Activated CD8-positive, alpha-beta T cell treated with anti-CD3 and anti-CD28 coated beads for 36 hours (primary cell): ENCODE measurements around the gene TRAF6. TPM values are rescaled to one million over a fixed set of nuclear protein-coding genes. Genes with fewer than 3 reads are reported as not detected.
"Not testable (repeated sequence)": the region's sequence is repeated elsewhere in the genome, so short reads cannot be mapped to it uniquely, and the experiment has no call there.

Experiments
- ATAC-seq: fragments of 200-7000 bp; cut with Tn5 transposase; one replicate; pipeline ENCODE4 v1.10.0; 2021; ENCODE audit warnings: mild to moderate bottlenecking, moderate library complexity
- CTCF ChIA-PET: fragments of 350-600 bp; sonication (Branson Sonifier 250); formaldehyde crosslinking; loops from one replicate; lab custom pipeline; 2021; ENCODE audit warnings: antibody characterized with exemption; lab: Charles Lee
- POLR2A ChIA-PET: fragments of 350-600 bp; sonication (Branson Sonifier 250); formaldehyde crosslinking; loops from one replicate; lab custom pipeline; 2021; ENCODE audit warnings: antibody characterized with exemption; lab: Charles Lee
- DNase-seq: peaks from one replicate; pipeline ENCODE4 v3.0.0-alpha.2; 2020
- H3K27ac Mint-ChIP-seq: one replicate; pipeline ENCODE4 v1.8.0; 2021; ENCODE audit warnings: mild to moderate bottlenecking, mixed read lengths
- H3K27me3 Mint-ChIP-seq: one replicate; pipeline ENCODE4 v1.8.0; 2021; ENCODE audit warnings: mixed read lengths
- H3K36me3 Mint-ChIP-seq: one replicate; pipeline ENCODE4 v1.8.0; 2021; ENCODE audit warnings: low read depth, mixed read lengths
- H3K4me1 Mint-ChIP-seq: one replicate; pipeline ENCODE4 v1.8.0; 2021; ENCODE audit warnings: low read depth, mixed read lengths
- H3K4me3 Mint-ChIP-seq: one replicate; pipeline ENCODE4 v1.8.0; 2021; ENCODE audit warnings: mild to moderate bottlenecking, moderate library complexity, mixed read lengths
- H3K9me3 Mint-ChIP-seq: one replicate; pipeline ENCODE4 v1.8.0; 2021; ENCODE audit warnings: mixed read lengths
- CTCF ChIP-seq: fragments of 200-600 bp; IDR thresholded peaks from one replicate; pipeline ENCODE4 v1.8.0; 2022; ENCODE audit warnings: antibody characterized with exemption, mild to moderate bottlenecking
- intact Hi-C: fragments of 100-400 bp; cut with micrococcal nuclease; formaldehyde crosslinking; loops from one replicate; pipeline ENCODE4 v1.10.0; 2022
- total RNA-seq, 2 experiments: library from RNA; stranded (reverse); gene quantifications; one replicate each; pipeline ENCODE4 v1.2.3, GENCODE V29; 2021

The TRAF6 gene
- total RNA-seq, 2 experiments from 2014 or later: 8.8 to 10.3 TPM

GRCh38 chr11:36512016-36512415 is 1.9 kb upstream of the TRAF6 start:
- ATAC-seq (no peak), DNase-seq (no peak)
- Mint-ChIP-seq H3K4me3 (no peak overlapping the region), H3K36me3 (peaks cover 5% of the 10 kb centered on the region), H3K4me1 (peaks cover 19% of the 10 kb centered on the region), H3K9me3 (peaks cover 7% of the 10 kb centered on the region), H3K27me3 (peaks cover 4% of the 10 kb centered on the region), H3K27ac (no peak overlapping the region)
- no peak for TF ChIP-seq CTCF
- intact Hi-C loops: no loop called here
- POLR2A ChIA-PET: no interaction called here
- CTCF ChIA-PET: interaction anchor here (1.0 to 1.6 kb wide), 3 partner anchors 10 to 219 kb away, joined by 3 to 4 read pairs (median 3); no protein-coding TSS in a partner anchor

- peak overlapping the region; percentile 95 for H3K4me3 Mint-ChIP-seq
- H3K9me3 Mint-ChIP-seq, intact Hi-C loops, ATAC-seq, POLR2A ChIA-PET, DNase-seq, H3K27ac Mint-ChIP-seq, H3K36me3 Mint-ChIP-seq, H3K27me3 Mint-ChIP-seq: not testable (repeated sequence)
- CTCF ChIA-PET: interaction anchor here (1.0 to 3.2 kb wide), 9 partner anchors 9 to 219 kb away, joined by 3 to 32 read pairs (median 4); no protein-coding TSS in a partner anchor
- peaks cover 19% of the 10 kb centered on the region for H3K4me1 Mint-ChIP-seq
Observed at GRCh38 chr11:36511062-36511461, 990 bp upstream of the TRAF6 start.

- POLR2A ChIA-PET: interaction anchor here (1.0 kb wide), 1 partner anchor 10 kb away, joined by 3 read pairs; no protein-coding TSS in a partner anchor
- intact Hi-C loops: no loop called here
- ATAC-seq (no peak), DNase-seq (no peak)
- H3K27me3 Mint-ChIP-seq: peaks cover 2% of the 10 kb centered on the region
- CTCF ChIA-PET: interaction anchor here (1.4 to 3.2 kb wide), 8 partner anchors 10 to 218 kb away, joined by 3 to 32 read pairs (median 12); no protein-coding TSS in a partner anchor
- H3K4me3 Mint-ChIP-seq: peak overlapping the region; percentile 95
- TF ChIP-seq CTCF: no peak
- peaks cover 7% of the 10 kb centered on the region for H3K9me3 Mint-ChIP-seq
- H3K27ac Mint-ChIP-seq: peak overlapping the region; percentile 85
- peaks cover 5% of the 10 kb centered on the region for H3K36me3 Mint-ChIP-seq
- H3K4me1 Mint-ChIP-seq: peaks cover 24% of the 10 kb centered on the region
Observed at GRCh38 chr11:36510594-36510942, 496 bp upstream of the TRAF6 start.

- Mint-ChIP-seq H3K36me3 (peaks cover 5% of the 10 kb centered on the region), H3K27ac (peak overlapping the region; percentile 85), H3K4me1 (peaks cover 28% of the 10 kb centered on the region), H3K9me3 (peaks cover 6% of the 10 kb centered on the region), H3K4me3 (peak overlapping the region; percentile 95), H3K27me3 (peaks cover 2% of the 10 kb centered on the region)
- POLR2A ChIA-PET: interaction anchor here (1.1 kb wide), 1 partner anchor 21 kb away, joined by 3 read pairs; no protein-coding TSS in a partner anchor
- CTCF ChIA-PET: interaction anchor here (0.8 to 3.2 kb wide), 10 partner anchors 9 to 238 kb away, joined by 3 to 32 read pairs (median 8); no protein-coding TSS in a partner anchor
- ATAC-seq: no peak
- intact Hi-C loops: no loop called here
- peak; percentile 39 for DNase-seq
- TF ChIP-seq CTCF: no peak
Observed at GRCh38 chr11:36509201-36509639, 852 bp downstream of the TRAF6 start.

- CTCF ChIA-PET: interaction anchor here (0.8 to 3.2 kb wide), 11 partner anchors 8 to 238 kb away, joined by 3 to 32 read pairs (median 6); no protein-coding TSS in a partner anchor
- POLR2A ChIA-PET: interaction anchor here (0.8 to 1.1 kb wide), 2 partner anchors 21 to 220 kb away, joined by 3 to 4 read pairs; partner anchors contain the start of gene COMMD9
Observed at GRCh38 chr11:36508743-36509142, 1.3 kb downstream of the TRAF6 start.

More at GRCh38 chr11:36508743-36509142, 1.3 kb downstream of the TRAF6 start:
- Mint-ChIP-seq H3K27ac (peak overlapping the region; percentile 85), H3K4me1 (peaks cover 28% of the 10 kb centered on the region), H3K36me3 (peaks cover 5% of the 10 kb centered on the region), H3K27me3 (no peaks in the 10 kb centered on the region), H3K9me3 (peaks cover 1% of the 10 kb centered on the region), H3K4me3 (peak overlapping the region; percentile 95)
- TF ChIP-seq CTCF: no peak
- intact Hi-C loops: no loop called here
- DNase-seq: peak; percentile 7
- ATAC-seq: no peak
